ENCODE measurements around the gene NLRC5. TPM values are rescaled to one million over a fixed set of nuclear protein-coding genes. Genes with fewer than 3 reads are reported as not detected.

Gene NLRC5
- total and polyA plus RNA-seq, 9 of the 15 experiments (the other 6 are each of a cell fraction or from before 2014, with no cell fraction given) = 0.59 to 0.71 TPM; not detected in 7

DNA sequence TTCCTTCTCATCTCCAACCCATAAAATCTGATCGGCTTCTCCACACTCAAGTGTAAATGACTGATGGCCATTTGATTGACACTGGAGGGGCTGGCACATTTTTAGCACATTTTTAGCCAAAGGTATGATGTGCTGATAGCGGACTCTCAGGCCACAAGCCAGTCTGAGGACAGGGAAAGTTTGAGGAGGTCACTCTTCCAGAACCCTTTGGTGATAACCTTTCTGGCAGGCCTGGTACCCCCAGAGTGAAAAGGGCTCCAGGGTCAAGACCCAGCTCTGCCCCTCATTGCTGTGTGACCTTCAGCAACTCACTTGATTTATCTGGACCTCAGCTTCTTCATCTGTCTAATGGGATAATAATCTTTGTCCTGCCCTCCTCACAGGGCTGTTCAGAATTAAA, 1.7 kb upstream of the NLRC5 start:
- intact Hi-C loops (cut with micrococcal nuclease) = no loop called here
- Histone ChIP-seq H3K79me2 (ENCODE audit: control insufficient read depth, insufficient read depth, low read length) (no peaks in the 10 kb centered on the region), H3K4me1 (replicated peaks in 1 of 2; ENCODE audit: control insufficient read depth in 2 of 2, insufficient read depth in 2 of 2, low read length in 2 of 2) (peaks cover 0 to 14% of the 10 kb centered on the region in 2 experiments; a peak in 3 of 5 replicates), H4K20me1 (replicated peaks; ENCODE audit: control insufficient read depth, insufficient read depth, low read length) (peaks cover 4% of the 10 kb centered on the region), H3K36me3 (ENCODE audit: control insufficient read depth, insufficient read depth, low read length) (no peaks in the 10 kb centered on the region), H3K4me2 (ENCODE audit: insufficient read depth, low read length) (no peak overlapping the region), H3K9me3 (replicated peaks; ENCODE audit: control insufficient read depth, insufficient read depth, low read depth, low read length) (no peaks in the 10 kb centered on the region), H3K4me3 (no peak overlapping the region), H3K27me3 (ENCODE audit: control insufficient read depth in 2 of 2, insufficient read depth in 2 of 2, low read length in 2 of 2) (peaks cover 35 to 69% of the 10 kb centered on the region in 2 experiments), H2AFZ (ENCODE audit: low read depth, low read length) (no peak overlapping the region), H3K27ac (ENCODE audit: extremely low read depth, low read depth, low read length) (no peak overlapping the region), H3K9me1 (ENCODE audit: control insufficient read depth, insufficient read depth, low read length) (no peaks in the 10 kb centered on the region), H3K9ac (ENCODE audit: insufficient read depth in 1 of 2, low read depth in 2 of 2, low read length in 2 of 2) (no peak overlapping the region)
- no TSS peak for BruUV-seq (replicated peaks)
- ChIA-PET POLR2A (interaction anchor here (0.7 to 1.3 kb wide), 3 partner anchors 12 to 158 kb away, joined by 3 to 4 read pairs (median 3); no protein-coding TSS in a partner anchor), CTCF (ENCODE audit: low intra/inter-chr PET ratio) (no interaction called here)
- DNase-seq (ENCODE audit: extremely low read depth in 1 of 4, low spot score in 3 of 4) = no peak
- no peak for FAIRE-seq
- WGBS (ENCODE audit: insufficient coverage, low coverage, missing lambda C conversion rate) = 6% methylated on average over 2 of the region's 2 CpGs
- TF ChIP-seq STAT5A (IDR thresholded peaks at IDR 0.05; ENCODE audit: borderline replicate concordance, low read length) (no peak), TCFL5 (CRISPR knock-in tag; conservative IDR thresholded peaks at IDR 0.05) (no peak), HEY1 (CRISPR knock-in tag; IDR thresholded peaks at IDR 0.05; ENCODE audit: borderline replicate concordance) (no peak), ZBTB2 (IDR thresholded peaks at IDR 0.05) (no peak), THAP12 (CRISPR knock-in tag; IDR thresholded peaks at IDR 0.05) (no peak), CBX1 (IDR thresholded peaks at IDR 0.05; ENCODE audit: low read depth) (no peak), TFE3 (CRISPR knock-in tag; IDR thresholded peaks at IDR 0.05) (no peak), LEF1 (IDR thresholded peaks at IDR 0.05) (no peak), HSF4 (CRISPR knock-in tag; IDR thresholded peaks at IDR 0.05; ENCODE audit: borderline replicate concordance) (no peak), POLR3A (IDR thresholded peaks at IDR 0.05; ENCODE audit: borderline replicate concordance, extremely low read depth, insufficient read depth, insufficient read length) (no peak), TBL1XR1 (IDR thresholded peaks at IDR 0.05; ENCODE audit: low read length in 2 of 2) (no peak), ZNF780A (CRISPR knock-in tag; IDR thresholded peaks at IDR 0.05) (no peak), CAMTA2 (CRISPR knock-in tag; conservative IDR thresholded peaks at IDR 0.05) (no peak)
- TF ChIP-seq, protein P1, sequence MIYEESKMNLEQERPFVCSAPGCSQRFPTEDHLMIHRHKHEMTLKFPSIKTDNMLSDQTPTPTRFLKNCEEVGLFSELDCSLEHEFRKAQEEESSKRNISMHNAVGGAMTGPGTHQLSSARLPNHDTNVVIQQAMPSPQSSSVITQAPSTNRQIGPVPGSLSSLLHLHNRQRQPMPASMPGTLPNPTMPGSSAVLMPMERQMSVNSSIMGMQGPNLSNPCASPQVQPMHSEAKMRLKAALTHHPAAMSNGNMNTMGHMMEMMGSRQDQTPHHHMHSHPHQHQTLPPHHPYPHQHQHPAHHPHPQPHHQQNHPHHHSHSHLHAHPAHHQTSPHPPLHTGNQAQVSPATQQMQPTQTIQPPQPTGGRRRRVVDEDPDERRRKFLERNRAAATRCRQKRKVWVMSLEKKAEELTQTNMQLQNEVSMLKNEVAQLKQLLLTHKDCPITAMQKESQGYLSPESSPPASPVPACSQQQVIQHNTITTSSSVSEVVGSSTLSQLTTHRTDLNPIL (CRISPR knock-in tag; IDR thresholded peaks at IDR 0.05) = no peak
- in situ Hi-C loops (cut with MboI) = no loop called here
- no peak for ATAC-seq
